Body of pancreas (tissue), 4 donors: Measurements from ENCODE around the gene TMEM187.

ENCODE experiments used
- CTCF ChIP-seq, 7 experiments: fragments of 450-650 bp in 4 of 7; fragments of 200-600 bp in 3 of 7; sonication (generic) in 3 of 7; IDR thresholded peaks; one replicate each; pipeline ENCODE4 v1.5.1; 2016 to 2019; ENCODE audit warnings: antibody characterized with exemption in 7 of 7
- POLR2A ChIP-seq, 3 donors: fragments of 450-650 bp; IDR thresholded peaks; one replicate each; pipeline ENCODE4 v1.6.1; 2016; ENCODE audit warnings: antibody characterized with exemption in 3 of 3, mild to moderate bottlenecking in 2 of 3

GRCh38 chrX:153933748-153934147 lies 38.8 kb upstream of the TMEM187 start:
- TF ChIP-seq CTCF (IDR thresholded peaks at IDR 0.05), result no peak
- no peak for TF ChIP-seq POLR2A (IDR thresholded peaks at IDR 0.05)
